HL-60 (cell line): ENCODE results near the gene POLR2B.

ENCODE experiments used
- CTCF ChIP-seq: IDR thresholded peaks from one replicate; pipeline ENCODE4 v1.5.1; 2011; ENCODE audit warnings: low read length, control low read depth, inconsistent platforms; ENCODE audit not compliant: insufficient read depth
- GABPA ChIP-seq: IDR thresholded peaks from 2 replicates; pipeline ENCODE4 v1.6.1; 2012; ENCODE audit warnings: low read depth
- POLR2AphosphoS5 ChIP-seq: IDR thresholded peaks from 2 replicates; pipeline ENCODE4 v1.6.1; 2012; ENCODE audit warnings: low read depth
- REST ChIP-seq: IDR thresholded peaks from 2 replicates; pipeline ENCODE4 v1.6.1; 2012; ENCODE audit warnings: low read depth; ENCODE audit not compliant: insufficient replicate concordance

GRCh38 chr4:57076646-57077045 is 98.0 kb downstream of the POLR2B start:
- TF ChIP-seq CTCF (no peak), REST (no peak), GABPA (no peak), POLR2AphosphoS5 (no peak)
